WTC11 (cell line): ENCODE measurements around the gene CTSG.

ENCODE experiments used
- ATF1 ChIP-seq: sonication (generic); formaldehyde crosslinking; IDR thresholded peaks from 2 replicates; pipeline ENCODE4 v1.8.1; 2023; ENCODE audit warnings: mild to moderate bottlenecking, moderate library complexity, missing genetic modification reagents
- ELF4 ChIP-seq: sonication (generic); formaldehyde crosslinking; IDR thresholded peaks from 2 replicates; pipeline ENCODE4 v1.8.1; 2022; ENCODE audit warnings: low read depth, mild to moderate bottlenecking, moderate library complexity, missing genetic modification reagents
- ESRRA ChIP-seq: sonication (generic); formaldehyde crosslinking; IDR thresholded peaks from 2 replicates; pipeline ENCODE4 v1.8.1; 2022; ENCODE audit warnings: mild to moderate bottlenecking, missing genetic modification reagents, borderline replicate concordance
- JUN ChIP-seq: sonication (generic); formaldehyde crosslinking; IDR thresholded peaks from 2 replicates; pipeline ENCODE4 v1.8.0; 2023; ENCODE audit warnings: mild to moderate bottlenecking, missing genetic modification reagents
- NFYB ChIP-seq: sonication (generic); formaldehyde crosslinking; conservative IDR thresholded peaks from 2 replicates; pipeline ENCODE4 v1.8.0; 2022; ENCODE audit warnings: low read depth, missing genetic modification reagents
- NR3C1 ChIP-seq: sonication (generic); formaldehyde crosslinking; conservative IDR thresholded peaks from 2 replicates; pipeline ENCODE4 v1.8.1; 2023; ENCODE audit warnings: low read depth, mild to moderate bottlenecking, missing genetic modification reagents
- SMAD3 ChIP-seq: sonication (generic); formaldehyde crosslinking; IDR thresholded peaks from 2 replicates; pipeline ENCODE4 v1.8.0; 2022; ENCODE audit warnings: missing genetic modification reagents, mild to moderate bottlenecking, borderline replicate concordance
- SMAD4 ChIP-seq: sonication (generic); formaldehyde crosslinking; IDR thresholded peaks from 2 replicates; pipeline ENCODE4 v1.8.0; 2022; ENCODE audit warnings: mild to moderate bottlenecking, missing genetic modification reagents
- TCF7 ChIP-seq: sonication (generic); formaldehyde crosslinking; IDR thresholded peaks from 2 replicates; pipeline ENCODE4 v1.8.0; 2022; ENCODE audit warnings: mild to moderate bottlenecking, low read depth, missing genetic modification reagents, moderate library complexity
- USF1 ChIP-seq: sonication (generic); formaldehyde crosslinking; IDR thresholded peaks from 2 replicates; pipeline ENCODE4 v1.8.0; 2022; ENCODE audit warnings: mild to moderate bottlenecking, missing genetic modification reagents
- USF2 ChIP-seq: sonication (generic); formaldehyde crosslinking; IDR thresholded peaks from 2 replicates; pipeline ENCODE4 v1.8.1; 2023; ENCODE audit warnings: mild to moderate bottlenecking, missing genetic modification reagents, moderate library complexity
- TF ChIP-seq, protein P1 (sequence below): fragments of 200-600 bp; IDR thresholded peaks from 2 replicates; pipeline ENCODE4 v1.8.0; 2022; ENCODE audit warnings: antibody characterized with exemption
- TF ChIP-seq, protein P2 (sequence below): sonication (generic); formaldehyde crosslinking; IDR thresholded peaks from 2 replicates; pipeline ENCODE4 v1.8.1; 2023; ENCODE audit warnings: mild to moderate bottlenecking, missing genetic modification reagents
- TF ChIP-seq, protein P3 (sequence below): sonication (generic); formaldehyde crosslinking; IDR thresholded peaks from 2 replicates; pipeline ENCODE4 v1.8.1; 2023; ENCODE audit warnings: mild to moderate bottlenecking, missing genetic modification reagents, borderline replicate concordance

GRCh38 chr14:24612196-24612595 lies 36.1 kb upstream of the CTSG start:
- TF ChIP-seq, protein P1, sequence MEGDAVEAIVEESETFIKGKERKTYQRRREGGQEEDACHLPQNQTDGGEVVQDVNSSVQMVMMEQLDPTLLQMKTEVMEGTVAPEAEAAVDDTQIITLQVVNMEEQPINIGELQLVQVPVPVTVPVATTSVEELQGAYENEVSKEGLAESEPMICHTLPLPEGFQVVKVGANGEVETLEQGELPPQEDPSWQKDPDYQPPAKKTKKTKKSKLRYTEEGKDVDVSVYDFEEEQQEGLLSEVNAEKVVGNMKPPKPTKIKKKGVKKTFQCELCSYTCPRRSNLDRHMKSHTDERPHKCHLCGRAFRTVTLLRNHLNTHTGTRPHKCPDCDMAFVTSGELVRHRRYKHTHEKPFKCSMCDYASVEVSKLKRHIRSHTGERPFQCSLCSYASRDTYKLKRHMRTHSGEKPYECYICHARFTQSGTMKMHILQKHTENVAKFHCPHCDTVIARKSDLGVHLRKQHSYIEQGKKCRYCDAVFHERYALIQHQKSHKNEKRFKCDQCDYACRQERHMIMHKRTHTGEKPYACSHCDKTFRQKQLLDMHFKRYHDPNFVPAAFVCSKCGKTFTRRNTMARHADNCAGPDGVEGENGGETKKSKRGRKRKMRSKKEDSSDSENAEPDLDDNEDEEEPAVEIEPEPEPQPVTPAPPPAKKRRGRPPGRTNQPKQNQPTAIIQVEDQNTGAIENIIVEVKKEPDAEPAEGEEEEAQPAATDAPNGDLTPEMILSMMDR, result no peak
- TF ChIP-seq TCF7 (CRISPR knock-in tag), result no peak
- no peak for TF ChIP-seq ELF4 (CRISPR knock-in tag)
- TF ChIP-seq SMAD3 (CRISPR knock-in tag), result no peak
- TF ChIP-seq USF1, result no peak
- no peak for TF ChIP-seq SMAD4 (CRISPR knock-in tag)
- TF ChIP-seq, protein P2, sequence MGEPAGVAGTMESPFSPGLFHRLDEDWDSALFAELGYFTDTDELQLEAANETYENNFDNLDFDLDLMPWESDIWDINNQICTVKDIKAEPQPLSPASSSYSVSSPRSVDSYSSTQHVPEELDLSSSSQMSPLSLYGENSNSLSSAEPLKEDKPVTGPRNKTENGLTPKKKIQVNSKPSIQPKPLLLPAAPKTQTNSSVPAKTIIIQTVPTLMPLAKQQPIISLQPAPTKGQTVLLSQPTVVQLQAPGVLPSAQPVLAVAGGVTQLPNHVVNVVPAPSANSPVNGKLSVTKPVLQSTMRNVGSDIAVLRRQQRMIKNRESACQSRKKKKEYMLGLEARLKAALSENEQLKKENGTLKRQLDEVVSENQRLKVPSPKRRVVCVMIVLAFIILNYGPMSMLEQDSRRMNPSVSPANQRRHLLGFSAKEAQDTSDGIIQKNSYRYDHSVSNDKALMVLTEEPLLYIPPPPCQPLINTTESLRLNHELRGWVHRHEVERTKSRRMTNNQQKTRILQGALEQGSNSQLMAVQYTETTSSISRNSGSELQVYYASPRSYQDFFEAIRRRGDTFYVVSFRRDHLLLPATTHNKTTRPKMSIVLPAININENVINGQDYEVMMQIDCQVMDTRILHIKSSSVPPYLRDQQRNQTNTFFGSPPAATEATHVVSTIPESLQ, result no peak
- no peak for TF ChIP-seq NFYB (CRISPR knock-in tag)
- no peak for TF ChIP-seq ESRRA (CRISPR knock-in tag)
- no peak for TF ChIP-seq NR3C1 (CRISPR knock-in tag)
- TF ChIP-seq JUN (CRISPR knock-in tag), result no peak
- TF ChIP-seq ATF1 (CRISPR knock-in tag), result no peak
- no peak for TF ChIP-seq USF2 (CRISPR knock-in tag)
- TF ChIP-seq, protein P3, sequence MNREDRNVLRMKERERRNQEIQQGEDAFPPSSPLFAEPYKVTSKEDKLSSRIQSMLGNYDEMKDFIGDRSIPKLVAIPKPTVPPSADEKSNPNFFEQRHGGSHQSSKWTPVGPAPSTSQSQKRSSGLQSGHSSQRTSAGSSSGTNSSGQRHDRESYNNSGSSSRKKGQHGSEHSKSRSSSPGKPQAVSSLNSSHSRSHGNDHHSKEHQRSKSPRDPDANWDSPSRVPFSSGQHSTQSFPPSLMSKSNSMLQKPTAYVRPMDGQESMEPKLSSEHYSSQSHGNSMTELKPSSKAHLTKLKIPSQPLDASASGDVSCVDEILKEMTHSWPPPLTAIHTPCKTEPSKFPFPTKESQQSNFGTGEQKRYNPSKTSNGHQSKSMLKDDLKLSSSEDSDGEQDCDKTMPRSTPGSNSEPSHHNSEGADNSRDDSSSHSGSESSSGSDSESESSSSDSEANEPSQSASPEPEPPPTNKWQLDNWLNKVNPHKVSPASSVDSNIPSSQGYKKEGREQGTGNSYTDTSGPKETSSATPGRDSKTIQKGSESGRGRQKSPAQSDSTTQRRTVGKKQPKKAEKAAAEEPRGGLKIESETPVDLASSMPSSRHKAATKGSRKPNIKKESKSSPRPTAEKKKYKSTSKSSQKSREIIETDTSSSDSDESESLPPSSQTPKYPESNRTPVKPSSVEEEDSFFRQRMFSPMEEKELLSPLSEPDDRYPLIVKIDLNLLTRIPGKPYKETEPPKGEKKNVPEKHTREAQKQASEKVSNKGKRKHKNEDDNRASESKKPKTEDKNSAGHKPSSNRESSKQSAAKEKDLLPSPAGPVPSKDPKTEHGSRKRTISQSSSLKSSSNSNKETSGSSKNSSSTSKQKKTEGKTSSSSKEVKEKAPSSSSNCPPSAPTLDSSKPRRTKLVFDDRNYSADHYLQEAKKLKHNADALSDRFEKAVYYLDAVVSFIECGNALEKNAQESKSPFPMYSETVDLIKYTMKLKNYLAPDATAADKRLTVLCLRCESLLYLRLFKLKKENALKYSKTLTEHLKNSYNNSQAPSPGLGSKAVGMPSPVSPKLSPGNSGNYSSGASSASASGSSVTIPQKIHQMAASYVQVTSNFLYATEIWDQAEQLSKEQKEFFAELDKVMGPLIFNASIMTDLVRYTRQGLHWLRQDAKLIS (CRISPR knock-in tag), result no peak
